NCI-H1105 (cell line): Measurements from ENCODE around the gene NFKB2.

Source experiments
- DNase-seq: peaks from one replicate; lab custom pipeline; 2025; lab: John Stamatoyannopoulos, UW

Gene NFKB2

GRCh38 chr10:102395400-102396316 is at the start of gene NFKB2:
Gene NFKB2 (plus strand): TSS chr10:102395705. CDS start chr10:102395960, 255 bp downstream.
- DNase-seq: peak; percentile 42

GRCh38 chr10:102347236-102347828 is 48.2 kb upstream of the NFKB2 start:
- no peak for DNase-seq

GRCh38 chr10:102352066-102352715 is 43.3 kb upstream of the NFKB2 start:
- DNase-seq: peak; percentile 50

- DNase-seq: no peak
Observed at GRCh38 chr10:102354451-102354850, 41.1 kb upstream of the NFKB2 start.

- DNase-seq: no peak
Observed at GRCh38 chr10:102358712-102359382, 36.7 kb upstream of the NFKB2 start.

GRCh38 chr10:102367441-102367840 is 28.1 kb upstream of the NFKB2 start:
- no peak for DNase-seq

GRCh38 chr10:102368077-102368476 is 27.4 kb upstream of the NFKB2 start:
- no peak for DNase-seq

GRCh38 chr10:102371295-102371694 is 24.2 kb upstream of the NFKB2 start:
- DNase-seq: no peak

DNA sequence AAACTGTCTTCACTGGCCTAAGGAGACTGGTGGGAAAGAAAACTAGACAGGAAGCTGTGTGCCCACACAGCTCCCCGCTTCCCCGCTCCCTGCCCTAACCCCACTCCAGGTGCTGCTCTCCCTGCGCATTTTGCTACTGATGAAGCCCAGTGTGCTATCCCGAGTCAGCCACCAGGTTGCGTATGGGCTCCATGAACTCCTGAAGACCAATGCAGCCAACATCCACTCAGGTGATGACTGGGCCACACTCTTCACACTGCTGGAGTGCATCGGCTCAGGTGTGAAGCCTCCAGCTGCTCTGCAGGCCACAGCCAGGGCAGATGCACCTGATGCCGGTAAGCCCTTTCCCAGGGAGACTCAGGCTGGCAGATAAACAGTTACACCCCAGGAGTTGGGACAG is 20.3 kb upstream of the NFKB2 start:
- DNase-seq: no peak

DNA sequence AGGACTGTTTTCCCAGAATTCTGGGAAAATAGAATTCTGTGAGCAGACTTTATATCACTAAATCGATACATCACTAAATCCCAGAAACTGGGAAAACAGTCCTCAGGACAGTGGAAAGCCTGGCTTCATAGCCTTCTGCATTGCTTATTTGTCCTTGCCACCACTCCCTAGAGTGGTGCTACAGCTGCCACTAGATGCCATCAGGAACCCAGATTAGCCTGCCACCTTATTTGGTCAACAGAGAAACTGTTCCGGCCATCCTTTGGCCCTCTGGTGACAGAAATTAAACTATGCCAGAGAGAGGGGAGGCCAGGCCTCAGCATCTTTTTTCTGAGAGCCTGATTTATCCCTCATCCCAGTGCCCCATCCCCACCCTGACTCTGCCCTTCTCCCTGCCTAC is 19.6 kb upstream of the NFKB2 start:
- no peak for DNase-seq

- no peak for DNase-seq
Observed at GRCh38 chr10:102376901-102377300, 18.6 kb upstream of the NFKB2 start.

DNA sequence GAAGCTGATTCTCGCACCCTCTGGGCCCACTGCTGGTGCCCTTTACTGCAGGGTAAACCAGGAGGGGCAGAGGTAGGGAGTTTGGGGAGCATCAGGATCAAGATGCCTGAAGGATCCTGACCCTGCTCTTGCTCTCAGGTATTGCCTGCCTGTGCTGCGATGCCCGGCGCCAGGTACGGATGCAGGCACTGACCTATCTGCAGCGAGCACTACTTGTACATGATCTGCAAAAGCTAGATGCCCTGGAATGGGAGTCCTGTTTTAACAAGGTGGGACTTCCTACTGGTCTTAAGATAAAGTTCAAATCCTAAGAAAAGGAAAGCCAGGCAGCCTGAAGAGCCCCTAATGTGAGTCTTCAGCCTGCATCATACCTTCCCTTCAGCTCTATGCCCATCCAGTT is 16.1 kb upstream of the NFKB2 start:
- DNase-seq: no peak

DNA sequence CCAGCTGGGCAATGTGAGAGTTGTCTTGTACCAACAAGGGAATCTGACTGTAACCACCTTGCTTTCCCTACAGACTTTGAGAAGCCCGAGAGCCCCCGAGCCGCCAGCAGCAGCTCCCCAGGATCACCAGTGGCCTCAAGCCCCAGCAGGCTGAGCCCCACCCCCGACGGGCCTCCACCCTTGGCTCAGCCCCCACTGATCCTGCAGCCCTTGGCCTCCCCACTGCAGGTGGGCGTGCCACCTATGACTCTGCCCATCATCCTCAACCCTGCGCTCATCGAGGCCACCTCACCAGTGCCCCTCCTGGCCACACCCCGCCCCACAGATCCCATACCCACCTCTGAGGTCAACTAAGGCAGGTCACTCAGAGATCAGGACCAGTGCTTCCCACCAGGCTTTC is 13.5 kb upstream of the NFKB2 start:
- no peak for DNase-seq

DNA sequence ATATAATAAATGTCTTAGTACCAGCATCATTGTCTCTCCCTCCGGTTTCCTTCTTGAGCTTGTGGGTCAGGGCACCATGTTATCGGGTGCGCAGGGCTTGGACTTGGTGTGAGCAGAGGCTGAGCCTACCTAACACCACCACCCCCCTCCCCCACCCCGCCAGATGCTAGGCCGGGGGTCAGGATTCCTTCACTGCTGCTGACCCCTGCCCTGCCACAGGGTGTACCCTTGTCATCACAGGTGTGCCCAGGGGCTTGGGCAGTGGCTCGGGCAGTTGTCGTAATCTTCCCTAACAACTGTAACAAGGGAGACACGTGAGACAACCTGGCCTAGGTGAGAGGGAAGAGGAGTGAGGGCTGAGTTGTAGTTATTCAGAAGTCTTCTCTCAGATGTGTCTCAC is 12.6 kb upstream of the NFKB2 start:
- no peak for DNase-seq

- no peak for DNase-seq
Observed at GRCh38 chr10:102384053-102384452, 11.5 kb upstream of the NFKB2 start.

DNA sequence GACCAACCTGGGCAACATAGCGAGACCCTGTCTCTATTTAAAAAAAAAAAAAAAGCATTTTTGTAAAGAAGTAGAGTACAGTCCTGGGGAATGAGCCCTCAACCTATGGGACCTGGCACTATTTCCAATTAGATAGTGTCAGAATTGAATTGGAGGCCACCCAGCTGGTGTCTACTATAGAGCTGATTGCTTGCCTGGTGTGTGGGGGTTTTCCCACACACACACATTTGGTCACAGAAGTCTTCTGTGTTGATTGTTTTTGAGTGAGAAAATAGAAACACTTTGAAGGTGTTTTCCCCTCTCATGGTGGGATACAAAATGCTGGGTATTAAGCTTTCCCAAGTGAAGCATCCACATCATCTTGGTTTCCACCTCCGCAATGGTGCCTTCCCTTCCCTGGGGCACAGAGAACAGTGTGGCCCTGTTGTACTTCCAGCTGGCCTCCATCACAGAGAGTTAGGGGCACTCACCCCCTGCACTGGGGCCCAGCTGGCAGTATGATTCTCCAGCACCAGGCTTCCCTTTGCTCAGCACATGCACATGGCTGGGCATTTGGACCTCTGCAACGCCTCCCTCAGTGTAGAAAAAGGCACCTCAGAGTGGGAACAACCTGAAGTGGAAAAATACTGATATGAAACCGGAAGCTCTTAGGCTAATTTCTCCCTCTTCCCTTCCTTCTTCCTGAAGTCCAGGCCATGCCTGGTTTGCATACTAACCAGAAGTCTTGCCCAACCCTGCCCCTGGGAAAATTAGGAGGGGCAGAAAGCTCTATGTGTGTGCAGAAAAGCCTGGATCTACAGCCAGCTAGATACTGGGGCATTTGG is 10.7 kb upstream of the NFKB2 start:
- no peak for DNase-seq

DNA sequence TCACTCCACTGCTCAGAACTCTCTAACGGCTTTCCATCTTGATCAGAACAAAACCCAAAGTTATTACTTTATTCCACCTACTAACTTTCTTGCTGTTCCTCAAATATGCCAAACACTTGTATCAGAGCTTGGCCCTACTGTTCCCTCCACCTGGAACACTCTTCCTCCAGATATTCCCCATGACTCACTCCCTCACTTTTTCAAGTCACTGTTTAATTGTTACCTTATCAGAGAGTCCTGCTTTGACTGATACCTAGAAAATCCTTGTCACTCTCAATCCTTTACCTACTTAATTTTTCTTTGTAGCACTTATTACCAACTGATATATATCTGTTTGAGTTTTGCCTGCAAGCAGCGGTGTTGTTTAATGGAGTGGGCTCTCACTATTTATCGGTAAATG is 5.6 kb upstream of the NFKB2 start:
- DNase-seq: no peak

DNA sequence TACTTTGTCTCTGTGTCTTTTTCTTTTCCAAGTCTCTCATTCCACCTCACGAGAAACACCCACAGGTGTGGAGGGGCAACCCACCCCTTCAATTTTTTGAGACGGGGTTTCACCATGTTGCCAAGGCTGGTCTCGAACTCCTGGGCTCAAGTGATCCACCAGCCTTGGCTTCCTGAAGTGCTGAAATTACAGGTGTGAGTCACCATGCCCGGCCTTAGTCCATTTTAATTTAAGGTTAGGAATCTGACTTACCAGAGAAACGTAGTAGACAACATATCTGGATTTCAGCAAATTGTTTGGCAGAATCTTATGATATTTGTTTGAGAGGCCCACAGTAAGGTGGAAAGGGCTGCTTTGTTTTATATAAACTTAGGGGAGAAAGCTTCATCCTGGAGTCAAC is 3.2 kb upstream of the NFKB2 start:
- DNase-seq: no peak

- peak; percentile 44 for DNase-seq
Observed at GRCh38 chr10:102393411-102394078, 2.0 kb upstream of the NFKB2 start.

DNA sequence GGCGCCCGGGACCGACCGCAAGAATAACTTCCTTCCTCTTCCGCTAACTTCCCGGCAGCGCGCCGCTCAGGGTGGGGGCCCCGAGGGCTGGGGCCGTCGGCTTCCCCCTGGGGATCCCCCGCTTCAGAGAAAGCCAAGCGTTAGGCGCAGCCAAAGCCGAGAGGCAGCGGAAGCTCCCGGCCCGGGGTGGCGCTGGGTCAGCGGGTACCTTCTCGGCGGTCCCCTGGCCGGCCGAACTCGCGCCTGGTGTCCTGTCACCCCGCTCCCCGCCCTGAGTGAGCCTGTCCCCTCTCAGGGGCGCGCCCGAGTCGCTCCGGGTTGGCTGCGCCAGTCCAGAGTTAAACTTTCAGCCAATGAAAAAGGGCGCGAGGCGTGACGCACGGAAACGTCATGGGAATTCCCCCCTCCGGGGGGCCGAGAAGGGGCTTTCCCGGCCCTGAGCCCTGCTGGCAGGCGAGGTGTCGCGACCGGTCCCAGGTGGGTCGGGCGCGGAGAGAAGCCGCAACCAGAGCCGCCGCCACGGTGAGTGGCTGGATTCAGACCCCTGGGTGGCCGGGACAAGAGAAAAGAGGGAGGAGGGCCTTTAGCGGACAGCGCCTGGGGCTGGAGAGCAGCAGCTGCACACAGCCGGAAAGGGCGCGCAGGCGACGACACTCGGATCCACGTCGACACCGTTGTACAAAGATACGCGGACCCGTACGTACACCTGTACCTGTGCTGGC is 1.3 kb upstream of the NFKB2 start:
- DNase-seq: no peak
